A549 (cell line): ENCODE results near the gene AAR2. TPM values are rescaled to one million over a fixed set of nuclear protein-coding genes. Genes with fewer than 3 reads are reported as not detected.

Experiments
- ATAC-seq, 2 experiments: fragments of 200-7000 bp in 1 of 2; fragments of >200 bp in 1 of 2; cut with Nextera tagmentation in 1 of 2; cut with Tn5 transposase in 1 of 2; 3 replicates each; pipeline versions ENCODE4 v1.8.0 to v1.9.1; 2018 to 2020; ENCODE audit warnings: mild to moderate bottlenecking in 1 of 2, moderate library complexity in 1 of 2
- CTCF ChIA-PET: fragments of 300-600 bp; sonication (Branson Sonifier 250); formaldehyde crosslinking; extraction: SDS; loops from one replicate; lab custom pipeline; 2021; ENCODE audit warnings: antibody characterized with exemption, inconsistent platforms; lab: Yijun Ruan, JAX
- POLR2A ChIA-PET: fragments of 350-600 bp; formaldehyde crosslinking; extraction: SDS; loops from one replicate; lab custom pipeline; 2021; ENCODE audit warnings: antibody characterized with exemption, inconsistent platforms; lab: Yijun Ruan, JAX
- DNase-seq, 2 experiments: peaks; one replicate each; pipeline versions ENCODE4 v3.0.0 to v3.0.0-alpha.2; 2011 to 2016; ENCODE audit warnings: low read depth in 1 of 2, low spot score in 1 of 2
- FAIRE-seq: peaks from 2 replicates; lab custom pipeline; 2011; peaks lifted over from hg19 to GRCh38; lab: Jason Lieb, UNC
- H3K27ac ChIP-seq, 2 experiments: fragments of >200 bp; sonication (Bioruptor Twin); formaldehyde crosslinking; 3 replicates each; pipeline ENCODE4 v1.5.1; 2016 to 2017
- H3K4me1 ChIP-seq: fragments of >200 bp; sonication (Bioruptor Twin); formaldehyde crosslinking; 3 replicates; pipeline ENCODE4 v1.6.1; 2016
- H3K4me2 ChIP-seq: fragments of >200 bp; sonication (Bioruptor Twin); formaldehyde crosslinking; 3 replicates; pipeline ENCODE4 v1.6.1; 2016
- H3K4me3 ChIP-seq: fragments of >200 bp; sonication (Bioruptor Twin); formaldehyde crosslinking; 3 replicates; pipeline ENCODE4 v1.5.1; 2016
- H3K9me3 ChIP-seq: fragments of >200 bp; sonication (Bioruptor Twin); formaldehyde crosslinking; 3 replicates; pipeline ENCODE4 v1.6.1; 2016
- ATOH8 ChIP-seq: fragments of 250-450 bp; sonication (Bioruptor Pico); IDR thresholded peaks from 2 replicates; pipeline ENCODE4 v1.5.0; 2020; ENCODE audit warnings: low read depth, mild to moderate bottlenecking, moderate library complexity
- BCL3 ChIP-seq: fragments of >200 bp; sonication (Bioruptor Twin); formaldehyde crosslinking; IDR thresholded peaks from 3 replicates; pipeline ENCODE4 v1.6.1; 2016
- CBX8 ChIP-seq: fragments of 200-600 bp; sonication (generic); IDR thresholded peaks from 2 replicates; pipeline ENCODE4 v1.6.1; 2016
- CEBPB ChIP-seq, 2 experiments: fragments of >200 bp in 1 of 2; sonication (Bioruptor Twin) in 1 of 2; formaldehyde crosslinking in 1 of 2; IDR thresholded peaks; 2 replicates each; pipeline ENCODE4 v1.6.1; 2012 to 2016
- CHD2 ChIP-seq: fragments of 150-350 bp; IDR thresholded peaks from 2 replicates; pipeline ENCODE4 v1.6.1; 2014; ENCODE audit warnings: low read length; ENCODE audit not compliant: partially characterized antibody
- E2F6 ChIP-seq: IDR thresholded peaks from 2 replicates; pipeline ENCODE4 v1.6.1; 2012; ENCODE audit warnings: low read depth, borderline replicate concordance
- EHF ChIP-seq: fragments of 250-450 bp; sonication (Bioruptor Pico); IDR thresholded peaks from 2 replicates; pipeline ENCODE4 v1.5.0; 2020; ENCODE audit warnings: mild to moderate bottlenecking
- FOSB ChIP-seq: fragments of 250-450 bp; sonication (Bioruptor Pico); IDR thresholded peaks from 2 replicates; pipeline ENCODE4 v1.5.0; 2020; ENCODE audit warnings: mild to moderate bottlenecking, moderate library complexity
- FOSL2 ChIP-seq, 2 experiments: fragments of 450-650 bp in 1 of 2; fragments of >200 bp in 1 of 2; sonication (Bioruptor Twin) in 1 of 2; formaldehyde crosslinking; IDR thresholded peaks; 2 replicates each; pipeline versions ENCODE4 v1.5.0 to v1.6.1; 2016 to 2020; ENCODE audit warnings: mild to moderate bottlenecking in 1 of 2, moderate library complexity in 1 of 2
- GATA3 ChIP-seq: IDR thresholded peaks from 2 replicates; pipeline ENCODE4 v1.6.1; 2012; ENCODE audit warnings: borderline replicate concordance
- HDAC2 ChIP-seq: fragments of 200-600 bp; sonication (generic); IDR thresholded peaks from 2 replicates; pipeline ENCODE4 v1.6.1; 2016
- HES2 ChIP-seq: fragments of >200 bp; sonication (Bioruptor Twin); formaldehyde crosslinking; IDR thresholded peaks from 2 replicates; pipeline ENCODE4 v1.6.1; 2016
- HMGXB4 ChIP-seq: fragments of 250-450 bp; sonication (Bioruptor Pico); IDR thresholded peaks from 2 replicates; pipeline ENCODE4 v1.5.0; 2021; ENCODE audit warnings: mild to moderate bottlenecking, moderate library complexity, borderline replicate concordance
- HOXA7 ChIP-seq: fragments of 250-450 bp; sonication (Bioruptor Pico); IDR thresholded peaks from 2 replicates; pipeline ENCODE4 v1.5.0; 2020; ENCODE audit warnings: mild to moderate bottlenecking, moderate library complexity
- HOXB5 ChIP-seq: fragments of 250-450 bp; sonication (Bioruptor Pico); IDR thresholded peaks from 2 replicates; pipeline ENCODE4 v1.5.0; 2020; ENCODE audit warnings: mild to moderate bottlenecking, moderate library complexity
- JUN ChIP-seq, 2 experiments: fragments of >200 bp; sonication (Bioruptor Twin); formaldehyde crosslinking; IDR thresholded peaks; 2 replicates in 1 of 2; 3 replicates in 1 of 2; pipeline ENCODE4 v1.6.1; 2016 to 2017
- KDM5A ChIP-seq: fragments of 200-600 bp; sonication (generic); IDR thresholded peaks from 2 replicates; pipeline ENCODE4 v1.6.1; 2016; ENCODE audit warnings: antibody characterized with exemption, mild to moderate bottlenecking
- MAX ChIP-seq: IDR thresholded peaks from 2 replicates; pipeline ENCODE4 v1.6.1; 2012
- MAZ ChIP-seq: fragments of 150-350 bp; IDR thresholded peaks from 2 replicates; pipeline ENCODE4 v1.6.1; 2014; ENCODE audit warnings: antibody characterized with exemption, low read depth, low read length, borderline replicate concordance
- NFE2L2 ChIP-seq: fragments of 150-350 bp; conservative IDR thresholded peaks from 2 replicates; pipeline ENCODE4 v1.6.1; 2014; ENCODE audit warnings: low read length
- NR3C1 ChIP-seq: fragments of >200 bp; sonication (Bioruptor Twin); formaldehyde crosslinking; IDR thresholded peaks from 3 replicates; pipeline ENCODE4 v1.6.1; 2017
- PHF8 ChIP-seq: fragments of 200-600 bp; sonication (generic); IDR thresholded peaks from 2 replicates; pipeline ENCODE4 v1.6.1; 2016; ENCODE audit warnings: low read depth, mild to moderate bottlenecking, antibody characterized with exemption, moderate library complexity, borderline replicate concordance
- RAD21 ChIP-seq, 2 experiments: fragments of >200 bp in 1 of 2; sonication (Bioruptor Twin) in 1 of 2; formaldehyde crosslinking in 1 of 2; IDR thresholded peaks in 1 of 2; conservative IDR thresholded peaks in 1 of 2; 2 replicates in 1 of 2; 3 replicates in 1 of 2; pipeline ENCODE4 v1.6.1; 2012 to 2018; ENCODE audit warnings: inconsistent platforms in 1 of 2
- RFX5 ChIP-seq: fragments of 450-650 bp; IDR thresholded peaks from 2 replicates; pipeline ENCODE4 v1.7.1; 2014; ENCODE audit warnings: antibody characterized with exemption, mild to moderate bottlenecking, moderate library complexity
- RNF2 ChIP-seq: fragments of 200-600 bp; sonication (generic); IDR thresholded peaks from 2 replicates; pipeline ENCODE4 v1.6.1; 2016; ENCODE audit warnings: low read depth, mild to moderate bottlenecking, antibody characterized with exemption, moderate library complexity, borderline replicate concordance
- TFCP2L1 ChIP-seq: fragments of 250-450 bp; sonication (Bioruptor Pico); IDR thresholded peaks from 2 replicates; pipeline ENCODE4 v1.5.0; 2021; ENCODE audit warnings: mild to moderate bottlenecking
- TP53 ChIP-seq: fragments of 250-450 bp; sonication (Bioruptor Pico); IDR thresholded peaks from 2 replicates; pipeline ENCODE4 v1.5.0; 2021; ENCODE audit warnings: mild to moderate bottlenecking, moderate library complexity
- ZC3H11A ChIP-seq: fragments of 450-650 bp; IDR thresholded peaks from 2 replicates; pipeline ENCODE4 v1.6.1; 2014; ENCODE audit warnings: antibody characterized with exemption, mild to moderate bottlenecking
- ZFP36 ChIP-seq: fragments of 450-650 bp; IDR thresholded peaks from 2 replicates; pipeline ENCODE4 v1.6.1; 2014; ENCODE audit warnings: borderline replicate concordance; ENCODE audit not compliant: partially characterized antibody
- WGBS: methylation state at CpG from one replicate; pipeline ENCODE4 v1.1.6; 2017; ENCODE audit errors: missing lambda C conversion rate; 5-methylcytosine and 5-hydroxymethylcytosine counted together
- polyA plus RNA-seq, 4 experiments: library from polyadenylated mRNA; depleted of rRNA in 3 of 4; stranded (reverse); fragments of >200 nt; fragmentation: RNase III in 1 of 4; extraction: RNeasy Plus Mini Kit Qiagen cat#74134 plus additional on column Dnase treatment in 1 of 4; gene quantifications; 2 replicates in 3 of 4; 3 replicates in 1 of 4; pipeline ENCODE4 v1.2.3, GENCODE V29; 2011 to 2017

AAR2 gene
- polyA plus RNA-seq, 2 of the 4 experiments (the other 2 are of a cell fraction): 26.8 to 29.2 TPM

GRCh38 chr20:36298061-36298460 lies 61.8 kb downstream of the AAR2 start:
- FAIRE-seq: no peak
- DNase-seq: no peak
- no peak overlapping the region for H3K27ac ChIP-seq
- ChIA-PET CTCF (no interaction called here), POLR2A (no interaction called here)
- ATAC-seq: no peak
- H3K4me1 ChIP-seq: no peaks in the 10 kb centered on the region
- no peak overlapping the region for H3K4me2 ChIP-seq
- no peak for TF ChIP-seq FOSL2 (IDR thresholded peaks at IDR 0.05)
- no peak for TF ChIP-seq FOSL2 (CRISPR knock-in tag; IDR thresholded peaks at IDR 0.05)
- no peak for TF ChIP-seq EHF (CRISPR knock-in tag)
- no peak overlapping the region for H3K4me3 ChIP-seq
- 18% methylated on average over 3 of the region's 3 CpGs for WGBS
- H3K9me3 ChIP-seq: no peaks in the 10 kb centered on the region

- ATAC-seq: no peak
- ChIA-PET CTCF (no interaction called here), POLR2A (no interaction called here)
- DNase-seq: no peak
- TF ChIP-seq ATOH8 (CRISPR knock-in tag) (no peak), FOSB (CRISPR knock-in tag) (no peak), HDAC2 (no peak), HMGXB4 (CRISPR knock-in tag) (no peak), TP53 (CRISPR knock-in tag) (no peak), CBX8 (no peak), MAX (no peak), HES2 (no peak), MAZ (no peak), RAD21 (conservative IDR thresholded peaks at IDR 0.05 in 1 of 2, IDR thresholded peaks at IDR 0.05 in 1 of 2) (no peak), JUN (IDR thresholded peaks at IDR 0.05) (no peak), CEBPB (IDR thresholded peaks at IDR 0.05) (no peak), ZFP36 (no peak), E2F6 (no peak), NR3C1 (no peak), HOXB5 (CRISPR knock-in tag) (no peak), TFCP2L1 (CRISPR knock-in tag) (no peak), NFE2L2 (no peak), HOXA7 (CRISPR knock-in tag) (no peak), CHD2 (no peak)
- no peak for FAIRE-seq
- Histone ChIP-seq H3K4me3 (no peak overlapping the region), H3K4me1 (no peaks in the 10 kb centered on the region), H3K9me3 (no peaks in the 10 kb centered on the region), H3K27ac (no peak overlapping the region), H3K4me2 (no peak overlapping the region)
- 39% methylated on average over 11 of the region's 11 CpGs for WGBS
These were observed 62.6 kb downstream of the AAR2 start for GRCh38 chr20:36298795-36299339.

GRCh38 chr20:36299459-36299858 lies 63.2 kb downstream of the AAR2 start:
- no peak for ATAC-seq
- ChIA-PET CTCF (no interaction called here), POLR2A (no interaction called here)
- TF ChIP-seq RFX5: no peak
- TF ChIP-seq HDAC2: no peak
- no peak for TF ChIP-seq GATA3
- TF ChIP-seq MAZ: no peak
- no peak for TF ChIP-seq MAX
- TF ChIP-seq KDM5A: no peak
- TF ChIP-seq RNF2: no peak
- no peak for TF ChIP-seq NFE2L2
- no peak for TF ChIP-seq PHF8
- TF ChIP-seq ZC3H11A: no peak
- no peak for TF ChIP-seq NR3C1
- no peak for TF ChIP-seq HES2
- TF ChIP-seq HOXA7 (CRISPR knock-in tag): no peak
- TF ChIP-seq BCL3: no peak

More at GRCh38 chr20:36299459-36299858, 63.2 kb downstream of the AAR2 start:
- FAIRE-seq (no peak), DNase-seq (no peak)
- Histone ChIP-seq H3K4me3 (no peak overlapping the region), H3K9me3 (no peaks in the 10 kb centered on the region), H3K4me1 (no peaks in the 10 kb centered on the region), H3K4me2 (no peak overlapping the region), H3K27ac (no peak overlapping the region)
- WGBS: 18% methylated on average over 4 of the region's 4 CpGs
